GM19043 (cell line): ENCODE data around the gene HOXC6.

Experiments
- ATAC-seq: cut with Tn5 transposase; IDR thresholded peaks from one replicate; pipeline ENCODE4 v1.9.1; 2021; ENCODE audit warnings: low read depth; ENCODE audit not compliant: unreplicated experiment

The HOXC6 gene

GRCh38 chr12:54001283-54002187 lies 26.7 kb upstream of the HOXC6 start:
- ATAC-seq, result no peak

- ATAC-seq, result no peak
Measured at GRCh38 chr12:54002278-54002914, 25.8 kb upstream of the HOXC6 start.

- ATAC-seq, result no peak
Measured at GRCh38 chr12:54002915-54003389, 25.3 kb upstream of the HOXC6 start.

- no peak for ATAC-seq
Measured at GRCh38 chr12:54003625-54004024, 24.6 kb upstream of the HOXC6 start.

- no peak for ATAC-seq
Measured at GRCh38 chr12:54004063-54004840, 24.0 kb upstream of the HOXC6 start.

GRCh38 chr12:54004841-54005530 lies 23.3 kb upstream of the HOXC6 start:
- ATAC-seq, result no peak

GRCh38 chr12:54005531-54005852 lies 22.7 kb upstream of the HOXC6 start:
- no peak for ATAC-seq

- ATAC-seq, result no peak
Measured at GRCh38 chr12:54005853-54006558, 22.2 kb upstream of the HOXC6 start.

GRCh38 chr12:54006559-54007220 lies 21.6 kb upstream of the HOXC6 start:
- no peak for ATAC-seq

- ATAC-seq, result no peak
Measured at GRCh38 chr12:54007538-54008259, 20.5 kb upstream of the HOXC6 start.

GRCh38 chr12:54008260-54008552 lies 20.0 kb upstream of the HOXC6 start:
- ATAC-seq, result no peak

GRCh38 chr12:54009171-54010052 lies 18.8 kb upstream of the HOXC6 start:
- ATAC-seq, result no peak

GRCh38 chr12:54010053-54010971 lies 17.9 kb upstream of the HOXC6 start:
- ATAC-seq, result no peak

GRCh38 chr12:54010972-54011664 lies 17.1 kb upstream of the HOXC6 start:
- no peak for ATAC-seq

- no peak for ATAC-seq
Measured at GRCh38 chr12:54011665-54012532, 16.3 kb upstream of the HOXC6 start.
